Spleen (tissue), 11 donors: ENCODE data around the gene RAMP3. TPM values are rescaled to one million over a fixed set of nuclear protein-coding genes. Genes with fewer than 3 reads are reported as not detected.
A peak's percentile ranks its signal among the peaks of the same experiment; 100 is the strongest.

ENCODE experiments used
- DNase-seq: peaks from one replicate; pipeline ENCODE4 v3.0.0-alpha.2; 2020
- H3K27ac ChIP-seq, 8 donors: fragments of 200-600 bp; sonication (generic) in 7 of 8; 1 replicate in 4 of 8; 2 replicates in 4 of 8; pipeline versions ENCODE4 v1.5.0 to v1.8.0; 2016 to 2021; ENCODE audit warnings: inconsistent platforms in 4 of 8, mild to moderate bottlenecking in 4 of 8, moderate library complexity in 1 of 8
- H3K27me3 ChIP-seq, 7 donors: fragments of 200-600 bp; sonication (generic) in 6 of 7; replicated peaks in 1 of 7; 1 replicate in 4 of 7; 2 replicates in 3 of 7; pipeline versions ENCODE4 v1.5.0 to v1.8.0; 2016 to 2021; ENCODE audit warnings: inconsistent platforms in 3 of 7, mild to moderate bottlenecking in 1 of 7
- H3K36me3 ChIP-seq, 6 donors: fragments of 200-600 bp; sonication (generic) in 5 of 6; 1 replicate in 4 of 6; 2 replicates in 2 of 6; pipeline versions ENCODE4 v1.5.0 to v1.8.0; 2016 to 2021; ENCODE audit warnings: inconsistent platforms in 2 of 6
- H3K4me1 ChIP-seq, 6 donors: fragments of 200-600 bp; sonication (generic) in 5 of 6; 1 replicate in 3 of 6; 2 replicates in 3 of 6; pipeline versions ENCODE4 v1.5.0 to v1.8.0; 2016 to 2021; ENCODE audit warnings: inconsistent platforms in 3 of 6
- H3K4me3 ChIP-seq, 8 donors: fragments of 200-600 bp; sonication (generic) in 7 of 8; 1 replicate in 4 of 8; 2 replicates in 4 of 8; pipeline versions ENCODE4 v1.5.0 to v1.8.0; 2016 to 2021; ENCODE audit warnings: inconsistent platforms in 4 of 8, mild to moderate bottlenecking in 4 of 8, moderate library complexity in 2 of 8
- H3K9me3 ChIP-seq, 8 donors: fragments of 200-600 bp; sonication (generic) in 7 of 8; 1 replicate in 4 of 8; 2 replicates in 4 of 8; pipeline versions ENCODE4 v1.5.0 to v1.8.0; 2016 to 2021; ENCODE audit warnings: inconsistent platforms in 4 of 8
- CTCF ChIP-seq, 11 experiments: fragments of 200-600 bp in 7 of 11; fragments of 450-650 bp in 4 of 11; sonication (generic) in 4 of 11; IDR thresholded peaks in 8 of 11; conservative IDR thresholded peaks in 3 of 11; 1 replicate in 7 of 11; 2 replicates in 4 of 11; pipeline versions ENCODE4 v1.4.0 to v1.8.0; 2016 to 2021; ENCODE audit warnings: antibody characterized with exemption in 11 of 11, inconsistent platforms in 4 of 11, mild to moderate bottlenecking in 1 of 11
- POLR2A ChIP-seq, 3 donors: fragments of 450-650 bp; IDR thresholded peaks; one replicate each; pipeline ENCODE4 v1.5.1; 2017; ENCODE audit warnings: antibody characterized with exemption in 3 of 3, mild to moderate bottlenecking in 1 of 3
- POLR2AphosphoS5 ChIP-seq, 3 donors: sonication (generic); formaldehyde crosslinking; IDR thresholded peaks; one replicate each; pipeline ENCODE4 v1.5.1; 2017; ENCODE audit warnings: antibody characterized with exemption in 3 of 3
- WGBS, 5 donors: extraction: QIAGEN DNeasy Blood & Tissue Kit in 3 of 5; methylation state at CpG; one replicate each; pipeline versions ENCODE4 v1.1.5 to v1.1.7; 2013 to 2018; 5-methylcytosine and 5-hydroxymethylcytosine counted together
- intact Hi-C: fragments of 100-400 bp; cut with DNase I; formaldehyde crosslinking; loops from one replicate; pipeline ENCODE4 v1.15.0; 2023; ENCODE audit warnings: low total_unique reads
- polyA plus RNA-seq, 3 donors: library from polyadenylated mRNA; stranded (reverse); fragments of 200-250 nt; gene quantifications; one replicate each; pipeline ENCODE4 v1.2.1, GENCODE V29; 2013
- total RNA-seq, 7 donors: library from RNA; depleted of rRNA in 3 of 7; stranded (reverse); fragments of >200 nt in 3 of 7; fragmentation: NEBNext Ultra II Directional in 4 of 7; extraction: Animal tissue kit (Norgen Biotek cat#: 25700) in 4 of 7; gene quantifications; one replicate each; pipeline versions ENCODE4 v1.1.0 to v1.2.1, GENCODE V29; 2016 to 2021
- donor health status: healthy with polysubstance abuse.
- donor health status: DM: no; HTN: no; CAD: no; lungs with moderate emphysema.
- donor health status: DM: no; HTN: no; CAD: no.
- donor health status: Bipolar disorder and iron deficiency.
- donor health status: healthy.
- donor health status: DM: no; HTN: no; CAD: no.
- donor health status: DM: yes; HTN: yes; CAD: no.

The RAMP3 gene
- total and polyA plus RNA-seq, 10 donors: 6.3 to 27.8 (median 13.6) TPM

- Histone ChIP-seq H3K27ac (no peak overlapping the region), H3K27me3 (no peaks in the 10 kb centered on the region), H3K36me3 (no peaks in the 10 kb centered on the region), H3K4me3 (no peak overlapping the region), H3K9me3 (no peaks in the 10 kb centered on the region), H3K4me1 (peaks cover 0 to 11% (median 2%) of the 10 kb centered on the region in 6 donors)
- TF ChIP-seq POLR2AphosphoS5 (IDR thresholded peaks at IDR 0.05): no peak
- TF ChIP-seq CTCF (IDR thresholded peaks at IDR 0.05 in 8 of 11, conservative IDR thresholded peaks at IDR 0.05 in 3 of 11): no peak
- TF ChIP-seq POLR2A (IDR thresholded peaks at IDR 0.05): no peak
- intact Hi-C loops: loop anchor here (10.0 kb wide), 1 partner anchor 547 kb away; the partner anchor contains the start of gene TMED4
- 69 to 93% (median 86%) methylated on average over 4 of the region's 4 CpGs for WGBS, 5 donors
- peak; percentile 49 for DNase-seq
These were observed 25.7 kb upstream of the RAMP3 start for GRCh38 chr7:45131891-45132290.

GRCh38 chr7:45132708-45133320, 24.8 kb upstream of the RAMP3 start:
- peaks cover 0 to 11% (median 2%) of the 10 kb centered on the region in 6 donors for H3K4me1 ChIP-seq
- no peak overlapping the region for H3K4me3 ChIP-seq
- H3K36me3 ChIP-seq: no peaks in the 10 kb centered on the region
- no peak overlapping the region for H3K27ac ChIP-seq
- no peaks in the 10 kb centered on the region for H3K9me3 ChIP-seq
- H3K27me3 ChIP-seq: no peaks in the 10 kb centered on the region
- intact Hi-C loops: loop anchor here (10.0 kb wide), 1 partner anchor 548 kb away; the partner anchor contains the start of gene TMED4
- 71 to 87% (median 80%) methylated on average over 8 of the region's 8 CpGs for WGBS, 5 donors
- TF ChIP-seq CTCF (IDR thresholded peaks at IDR 0.05 in 8 of 11, conservative IDR thresholded peaks at IDR 0.05 in 3 of 11) (no peak), POLR2AphosphoS5 (IDR thresholded peaks at IDR 0.05) (no peak), POLR2A (IDR thresholded peaks at IDR 0.05) (no peak)
- peak; percentile 52 for DNase-seq

- no peaks in the 10 kb centered on the region for H3K27me3 ChIP-seq
- H3K4me1 ChIP-seq: peaks cover 0 to 11% (median 2%) of the 10 kb centered on the region in 6 donors
- H3K9me3 ChIP-seq: no peaks in the 10 kb centered on the region
- peak; percentile 47 for DNase-seq
- intact Hi-C loops: loop anchor here (10.0 kb wide), 1 partner anchor 549 kb away; the partner anchor contains the start of gene TMED4
- no peak overlapping the region for H3K4me3 ChIP-seq
- TF ChIP-seq POLR2A (IDR thresholded peaks at IDR 0.05) (no peak), CTCF (IDR thresholded peaks at IDR 0.05 in 8 of 11, conservative IDR thresholded peaks at IDR 0.05 in 3 of 11) (no peak), POLR2AphosphoS5 (IDR thresholded peaks at IDR 0.05) (no peak)
- no peaks in the 10 kb centered on the region for H3K36me3 ChIP-seq
- H3K27ac ChIP-seq: no peak overlapping the region
- WGBS, 5 donors: 88 to 94% (median 92%) methylated on average over 4 of the region's 4 CpGs
These were observed 24.2 kb upstream of the RAMP3 start for GRCh38 chr7:45133352-45133751.

GRCh38 chr7:45133877-45134276, 23.7 kb upstream of the RAMP3 start:
- no peaks in the 10 kb centered on the region for H3K27me3 ChIP-seq
- no peak for TF ChIP-seq CTCF (IDR thresholded peaks at IDR 0.05 in 8 of 11, conservative IDR thresholded peaks at IDR 0.05 in 3 of 11)
- TF ChIP-seq POLR2AphosphoS5 (IDR thresholded peaks at IDR 0.05): no peak
- TF ChIP-seq POLR2A (IDR thresholded peaks at IDR 0.05): no peak
- no peak overlapping the region for H3K27ac ChIP-seq
- no peak overlapping the region for H3K4me3 ChIP-seq
- intact Hi-C loops: loop anchor here (10.0 kb wide), 1 partner anchor 549 kb away; the partner anchor contains the start of gene TMED4
- H3K4me1 ChIP-seq: peaks cover 0 to 11% (median 2%) of the 10 kb centered on the region in 6 donors
- WGBS, 5 donors: 89 to 97% (median 93%) methylated on average over 7 of the region's 7 CpGs
- H3K36me3 ChIP-seq: no peaks in the 10 kb centered on the region
- H3K9me3 ChIP-seq: no peaks in the 10 kb centered on the region
- peak; percentile 64 for DNase-seq
